GM10248 (cell line): ENCODE results near the gene BRINP3.

Experiments used
- CTCF ChIA-PET: fragments of 300-600 bp; sonication (Branson Sonifier 250); formaldehyde crosslinking; extraction: SDS; loops from one replicate; lab custom pipeline; 2021; ENCODE audit warnings: antibody characterized with exemption; lab: Yijun Ruan, JAX
- POLR2A ChIA-PET: fragments of 350-650 bp; sonication (Branson Sonifier 250); formaldehyde crosslinking; extraction: SDS; loops from one replicate; lab custom pipeline; 2020; ENCODE audit warnings: antibody characterized with exemption; lab: Yijun Ruan, JAX
- DNase-seq: peaks from one replicate; pipeline ENCODE4 v3.0.0; 2012; ENCODE audit errors: extremely low spot score
- CTCF ChIP-seq: IDR thresholded peaks from 2 replicates; pipeline ENCODE4 v1.5.1; 2012; ENCODE audit warnings: mild to moderate bottlenecking, low read depth; ENCODE audit errors: extremely low read depth, missing control alignments, control extremely low read depth

The BRINP3 gene

DNA sequence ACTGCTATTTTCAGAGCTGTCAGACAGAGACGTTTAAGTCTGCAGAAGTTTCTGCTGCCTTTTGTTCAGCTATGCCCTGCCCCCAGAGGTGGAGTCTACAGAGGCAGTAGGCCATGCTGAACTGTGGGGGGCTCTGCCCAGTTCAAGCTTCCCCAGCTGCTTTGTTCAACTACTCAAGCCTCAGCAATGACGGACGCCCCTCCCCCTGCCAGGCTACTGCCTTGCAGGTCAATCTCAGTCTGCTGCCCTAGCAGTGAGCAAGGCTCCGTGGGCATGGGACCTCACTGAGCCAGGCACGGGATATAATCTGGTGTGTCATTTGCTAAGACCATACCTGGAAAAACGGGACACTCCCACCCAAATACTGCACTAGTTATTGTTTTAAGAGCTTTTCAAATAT, 219.7 kb downstream of the BRINP3 start:
- ChIA-PET CTCF (no interaction called here), POLR2A (no interaction called here)
- DNase-seq, result no peak
- TF ChIP-seq CTCF, result no peak

GRCh38 chr1:190252046-190252445, 225.6 kb downstream of the BRINP3 start:
- ChIA-PET CTCF (interaction anchor here (1.2 kb wide), 1 partner anchor 8 kb away, joined by 4 read pairs; no protein-coding TSS in a partner anchor), POLR2A (no interaction called here)
- DNase-seq, result no peak
- no peak for TF ChIP-seq CTCF

DNA sequence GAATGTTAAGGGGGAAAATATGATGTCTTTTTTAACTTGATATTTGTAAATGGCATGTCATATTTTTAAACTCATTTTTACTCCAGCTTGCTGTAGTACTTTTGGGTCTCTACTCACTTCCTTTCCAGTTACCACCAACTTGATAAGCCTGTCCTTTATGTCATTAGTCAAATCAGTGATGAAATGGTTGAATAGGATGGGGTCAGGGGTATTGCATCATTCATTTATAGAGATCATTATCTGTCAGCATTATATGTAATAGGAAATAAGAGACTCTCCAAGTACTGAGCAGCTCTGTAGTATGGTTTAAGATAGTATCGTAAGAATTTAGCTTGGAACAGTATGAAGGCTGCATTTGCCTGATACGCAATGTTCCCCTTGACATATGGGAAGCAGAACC, 227.3 kb downstream of the BRINP3 start:
- DNase-seq, result no peak
- POLR2A ChIA-PET, result no interaction called here
- CTCF ChIA-PET, result no interaction called here
- no peak for TF ChIP-seq CTCF

GRCh38 chr1:190244406-190244805, 233.3 kb downstream of the BRINP3 start:
- CTCF ChIA-PET, result interaction anchor here (1.5 to 2.3 kb wide), 2 partner anchors 18 to 36 kb away, joined by 3 to 7 read pairs; no protein-coding TSS in a partner anchor
- POLR2A ChIA-PET, result no interaction called here
- no peak for DNase-seq
- TF ChIP-seq CTCF, result no peak

DNA sequence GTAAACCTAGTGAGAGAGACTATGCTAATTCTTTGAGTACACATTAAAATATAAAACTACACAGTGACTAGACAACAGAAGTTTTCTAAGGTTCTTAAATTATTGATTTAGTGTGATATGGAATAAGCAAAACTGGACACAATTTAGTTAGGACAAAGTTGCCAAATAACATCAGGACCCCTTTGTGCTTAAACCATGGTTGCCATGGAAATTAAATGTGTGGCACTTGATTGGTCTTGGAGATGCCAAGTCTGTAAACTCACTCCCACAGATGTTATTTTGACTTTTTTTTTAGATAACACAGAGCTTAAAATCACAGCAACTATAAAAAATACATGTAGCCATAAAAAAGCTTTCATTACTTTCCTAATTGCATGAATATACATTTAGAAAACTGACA, 234.6 kb downstream of the BRINP3 start:
- CTCF ChIA-PET, result interaction anchor here (1.5 to 2.3 kb wide), 3 partner anchors 13 to 34 kb away, joined by 3 to 7 read pairs (median 4); no protein-coding TSS in a partner anchor
- DNase-seq, result no peak
- POLR2A ChIA-PET, result no interaction called here
- TF ChIP-seq CTCF, result no peak

DNA sequence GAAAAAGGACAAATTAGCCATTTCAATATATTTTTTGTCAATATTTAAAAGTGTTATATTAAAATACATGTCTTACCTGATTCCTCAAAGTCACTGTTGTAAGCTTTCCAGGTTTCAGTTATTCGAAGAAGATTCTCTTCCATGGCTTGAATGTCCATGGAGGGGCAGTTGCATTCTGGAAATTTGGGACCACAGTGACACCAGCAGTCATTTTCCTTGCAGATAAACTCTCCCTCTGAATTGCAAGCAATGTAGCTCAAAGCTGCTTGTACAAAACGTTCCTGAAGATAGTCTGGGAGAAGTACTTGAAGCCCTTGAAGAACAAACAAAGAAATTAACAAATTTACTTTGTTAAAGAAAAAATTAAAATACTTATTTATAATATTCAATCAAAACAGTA, 251.7 kb downstream of the BRINP3 start:
- ChIA-PET POLR2A (no interaction called here), CTCF (no interaction called here)
- no peak for DNase-seq
- no peak for TF ChIP-seq CTCF
